ENCODE results near the gene ANKRD11.
"Not testable (repeated sequence)": the region's sequence is repeated elsewhere in the genome, so short reads cannot be mapped to it uniquely, and the experiment has no call there.

The ANKRD11 gene

GRCh38 chr16:89478576-89479221, 11.7 kb downstream of the ANKRD11 start:
- no peak for DNase-seq (ENCODE audit: low spot score)

GRCh38 chr16:89476811-89477261, 13.5 kb downstream of the ANKRD11 start:
- DNase-seq (ENCODE audit: low spot score): no peak

GRCh38 chr16:89476379-89476778, 14.0 kb downstream of the ANKRD11 start:
- DNase-seq (ENCODE audit: low spot score): no peak

GRCh38 chr16:89475144-89475543, 15.2 kb downstream of the ANKRD11 start:
- DNase-seq (ENCODE audit: low spot score): no peak

- DNase-seq (ENCODE audit: low spot score): no peak
Observed at GRCh38 chr16:89473791-89474414, 16.5 kb downstream of the ANKRD11 start.

DNA sequence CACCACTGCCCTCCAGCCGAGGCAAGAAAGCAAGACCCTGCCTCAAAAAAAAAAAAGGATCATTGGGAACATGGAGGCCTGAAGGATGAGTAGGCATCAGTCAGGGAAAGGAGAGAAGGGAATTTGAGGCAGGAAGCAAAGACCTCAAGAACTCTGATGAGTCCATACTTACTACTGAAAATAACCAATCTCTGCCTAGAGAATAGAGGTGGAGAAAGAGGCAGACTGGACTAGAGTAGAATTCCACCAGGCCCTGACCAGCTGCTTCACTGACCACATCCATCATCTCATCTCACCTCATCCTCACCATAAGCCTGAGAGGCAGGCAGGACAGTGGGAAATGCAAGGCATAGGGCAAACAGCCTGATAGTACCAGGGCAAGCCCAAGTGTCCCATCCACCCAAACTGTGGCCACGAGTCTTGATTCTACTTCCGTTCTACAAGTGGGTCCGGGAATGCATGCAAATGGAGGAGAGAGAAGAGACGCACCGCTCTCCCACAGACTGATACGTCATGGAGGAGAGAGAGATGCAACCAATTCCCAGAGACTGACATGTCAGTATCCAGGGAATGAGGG, 17.1 kb downstream of the ANKRD11 start:
- no peak for DNase-seq (ENCODE audit: low spot score)

DNA sequence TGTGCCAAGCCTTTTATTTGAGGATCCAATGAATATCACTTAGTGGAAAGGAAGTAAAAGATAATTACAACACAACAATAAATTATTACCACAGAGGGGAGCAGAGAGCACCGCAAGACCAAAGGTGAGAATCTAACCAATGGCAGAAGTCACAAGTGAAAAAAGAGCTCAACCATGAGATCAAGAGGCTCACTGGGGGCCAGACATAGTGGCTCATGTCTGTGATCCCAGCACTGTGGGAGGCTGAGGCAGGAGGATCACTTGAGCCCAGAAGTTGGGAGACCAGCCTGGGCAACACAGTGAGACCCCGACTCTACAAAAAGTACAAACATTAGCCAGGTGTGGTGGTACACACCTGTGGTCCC, 17.7 kb downstream of the ANKRD11 start:
- DNase-seq (ENCODE audit: low spot score): no peak

DNA sequence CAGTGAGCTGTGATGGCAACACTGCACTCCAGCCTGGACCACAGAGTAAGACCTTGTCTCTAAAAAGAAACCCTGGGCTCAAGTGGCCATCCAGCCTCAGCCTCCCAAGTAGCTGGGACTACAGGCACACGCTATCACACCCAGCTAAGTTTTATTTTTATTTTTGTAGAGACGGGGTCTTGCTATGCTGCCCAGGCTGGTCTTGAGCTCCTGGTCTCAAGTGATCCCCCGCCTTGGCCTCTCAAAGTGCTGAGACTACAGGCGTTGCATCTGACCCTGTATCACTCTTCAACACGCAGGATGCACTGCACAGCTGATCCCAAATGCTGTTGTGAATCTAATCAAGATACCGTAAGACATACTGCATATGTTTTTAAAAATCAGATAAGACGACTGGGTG, 23.0 kb downstream of the ANKRD11 start:
- DNase-seq (ENCODE audit: low spot score): no peak

- DNase-seq (ENCODE audit: low spot score): no peak
Observed at GRCh38 chr16:89466920-89467319, 23.4 kb downstream of the ANKRD11 start.

- not testable (repeated sequence) for DNase-seq (ENCODE audit: low spot score)
Observed at GRCh38 chr16:89463312-89463711, 27.0 kb downstream of the ANKRD11 start.

- DNase-seq (ENCODE audit: low spot score): not testable (repeated sequence)
Observed at GRCh38 chr16:89462639-89463038, 27.7 kb downstream of the ANKRD11 start.

DNA sequence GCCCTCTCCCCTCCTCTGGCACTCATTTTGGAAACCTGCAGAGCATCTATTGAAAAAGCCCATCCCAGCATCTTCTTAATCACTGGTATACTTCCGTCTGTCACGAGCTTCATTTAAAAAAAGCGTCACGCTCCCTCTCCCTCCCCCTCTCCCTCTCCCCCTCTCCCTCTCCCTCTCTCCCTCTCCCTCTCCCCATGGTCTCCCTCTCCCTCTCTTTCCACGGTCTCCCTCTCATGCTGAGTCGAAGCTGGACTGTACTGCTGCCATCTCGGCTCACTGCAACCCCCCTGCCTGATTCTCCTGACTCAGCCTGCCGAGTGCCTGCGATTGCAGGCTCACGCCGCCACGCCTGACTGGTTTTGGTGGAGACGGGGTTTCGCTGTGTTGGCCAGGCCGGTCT, 28.5 kb downstream of the ANKRD11 start:
- not testable (repeated sequence) for DNase-seq (ENCODE audit: low spot score)

DNA sequence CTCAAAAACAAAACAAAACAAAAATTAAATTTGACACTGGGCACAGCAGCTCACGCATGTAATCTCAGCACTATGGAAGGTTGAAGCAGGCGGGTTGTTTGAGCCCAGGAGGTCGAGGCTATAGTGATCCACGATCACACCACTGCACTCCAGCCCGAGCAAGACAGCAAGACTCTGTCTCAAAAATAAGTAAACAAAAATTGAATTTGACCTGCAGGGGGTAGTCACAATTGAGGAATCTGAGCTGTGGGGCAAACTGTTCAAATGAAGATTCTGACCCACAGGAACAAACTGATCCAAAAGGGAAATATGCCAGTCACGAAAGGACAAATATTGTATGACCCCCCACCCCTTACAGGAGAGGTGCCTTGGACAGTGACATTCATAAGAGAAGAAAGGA, 29.8 kb downstream of the ANKRD11 start:
- DNase-seq (ENCODE audit: low spot score): no peak

DNA sequence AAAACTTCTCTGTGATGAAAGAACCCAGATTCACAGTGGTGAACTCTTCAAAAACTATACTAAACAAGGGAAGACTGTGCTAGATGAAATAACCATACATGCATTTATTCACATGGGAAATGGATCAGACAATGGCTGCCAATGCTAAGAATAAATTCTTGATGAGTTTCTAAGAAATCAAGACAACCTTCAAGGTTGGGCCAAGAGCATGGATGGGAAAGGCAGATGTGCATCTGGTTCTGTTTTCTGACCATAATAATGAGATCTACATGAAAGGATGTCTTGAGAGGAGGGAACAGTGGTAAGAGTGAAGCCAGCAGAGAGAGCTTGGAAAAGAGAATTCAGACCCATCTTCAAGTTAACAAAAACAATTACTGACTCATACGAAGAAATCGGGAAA, 31.4 kb downstream of the ANKRD11 start:
- DNase-seq (ENCODE audit: low spot score): no peak

- DNase-seq (ENCODE audit: low spot score): no peak
Observed at GRCh38 chr16:89458551-89458950, 31.8 kb downstream of the ANKRD11 start.

- no peak for DNase-seq (ENCODE audit: low spot score)
Observed at GRCh38 chr16:89456419-89456959, 33.9 kb downstream of the ANKRD11 start.

DNA sequence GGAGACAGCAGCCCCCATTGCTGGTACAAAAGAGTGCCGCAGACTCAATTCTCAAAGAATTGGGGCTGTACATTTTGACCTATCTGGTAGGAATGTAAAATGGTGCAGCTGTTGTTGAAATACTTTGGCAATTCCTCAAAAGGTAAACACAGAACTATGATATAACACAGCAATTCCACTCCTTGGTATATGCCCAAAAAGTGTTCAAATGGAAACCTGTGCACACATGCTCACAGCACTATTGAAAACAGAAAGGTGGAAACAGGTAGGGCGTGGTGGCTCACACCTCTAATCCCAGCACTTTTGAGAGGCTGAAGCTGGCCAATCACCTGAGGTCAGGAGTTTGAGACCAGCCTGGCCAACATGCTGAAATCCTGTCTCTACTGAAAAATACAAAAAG, 34.7 kb downstream of the ANKRD11 start:
- DNase-seq (ENCODE audit: low spot score): no peak

DNA sequence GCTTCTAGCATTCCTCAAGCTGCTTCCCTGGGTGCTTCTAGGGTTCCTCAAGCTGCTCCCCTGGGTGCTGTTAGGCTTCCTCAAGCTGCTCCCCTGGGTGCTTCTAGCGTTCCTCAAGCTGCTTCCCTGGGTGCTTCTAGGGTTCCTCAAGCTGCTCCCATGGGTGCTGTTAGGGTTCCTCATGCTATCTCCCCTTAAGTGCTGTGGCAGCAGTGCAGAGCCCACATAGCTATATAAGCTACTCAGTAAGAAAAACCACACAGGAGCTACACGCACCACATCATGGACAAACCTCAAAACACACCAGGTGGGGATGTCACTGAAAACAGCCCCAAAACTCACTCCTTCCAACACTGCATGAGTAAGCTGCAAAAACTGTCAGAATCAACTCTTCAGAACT, 35.2 kb downstream of the ANKRD11 start:
- peak; percentile 33 for DNase-seq (ENCODE audit: low spot score)

DNA sequence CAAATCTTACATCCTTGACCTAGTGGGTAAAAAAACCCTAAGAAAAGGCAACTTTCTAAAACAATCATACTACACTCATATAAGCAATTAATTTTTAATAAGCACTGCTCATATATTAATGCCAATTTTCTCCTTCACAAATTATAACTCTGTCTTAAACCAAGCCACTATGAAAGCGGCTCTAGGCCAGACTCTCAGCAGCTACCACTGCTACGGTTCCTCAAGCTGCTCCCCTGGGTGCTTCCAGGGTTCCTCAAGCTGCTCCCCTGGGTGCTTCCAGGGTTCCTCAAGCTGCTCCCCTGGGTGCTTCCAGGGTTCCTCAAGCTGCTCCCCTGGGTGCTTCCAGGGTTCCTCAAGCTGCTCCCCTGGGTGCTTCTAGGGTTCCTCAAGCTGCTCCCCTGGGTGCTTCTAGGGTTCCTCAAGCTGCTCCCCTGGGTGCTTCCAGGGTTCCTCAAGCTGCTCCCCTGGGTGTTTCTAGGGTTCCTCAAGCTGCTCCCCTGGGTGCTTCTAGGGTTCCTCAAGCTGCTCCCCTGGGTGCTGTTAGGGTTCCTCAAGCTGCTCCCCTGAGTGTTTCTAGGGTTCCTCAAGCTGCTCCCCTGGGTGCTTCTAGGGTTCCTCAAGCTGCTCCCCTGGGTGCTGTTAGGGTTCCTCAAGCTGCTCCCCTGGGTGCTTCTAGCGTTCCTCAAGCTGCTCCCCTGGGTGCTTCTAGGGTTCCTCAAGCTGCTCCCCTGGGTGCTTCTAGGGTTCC, 35.8 kb downstream of the ANKRD11 start:
- DNase-seq (ENCODE audit: low spot score): not testable (repeated sequence)

- no peak for DNase-seq (ENCODE audit: low spot score)
Observed at GRCh38 chr16:89453501-89454321, 36.6 kb downstream of the ANKRD11 start.

- DNase-seq (ENCODE audit: low spot score): no peak
Observed at GRCh38 chr16:89452925-89453324, 37.4 kb downstream of the ANKRD11 start.

GRCh38 chr16:89452241-89452640, 38.1 kb downstream of the ANKRD11 start:
- peak; percentile 36 for DNase-seq (ENCODE audit: low spot score)
